Measurements from ENCODE around the gene PLCXD1.

PLCXD1 gene

GRCh38 chrX:338836-339400, 57.7 kb downstream of the PLCXD1 start:
- TF ChIP-seq USF1 (IDR thresholded peaks at IDR 0.05) (no peak), EP300 (IDR thresholded peaks at IDR 0.05; ENCODE audit: borderline replicate concordance) (no peak), CREB1 (IDR thresholded peaks at IDR 0.05; ENCODE audit: low read depth) (no peak), TAF1 (IDR thresholded peaks at IDR 0.05; ENCODE audit: low read depth) (no peak), EGR1 (IDR thresholded peaks at IDR 0.05) (no peak), TEAD4 (IDR thresholded peaks at IDR 0.05) (no peak)

GRCh38 chrX:340121-340520, 58.9 kb downstream of the PLCXD1 start:
- TF ChIP-seq REST (IDR thresholded peaks at IDR 0.05; ENCODE audit: low read depth): no peak
- no peak for TF ChIP-seq RAD21 (IDR thresholded peaks at IDR 0.05; ENCODE audit: low read depth)
- no peak for TF ChIP-seq ZBTB7A (IDR thresholded peaks at IDR 0.05; ENCODE audit: low read depth)
- no peak for TF ChIP-seq MAX (IDR thresholded peaks at IDR 0.05)
- TF ChIP-seq FOXM1 (IDR thresholded peaks at IDR 0.05; ENCODE audit: borderline replicate concordance, low read depth): no peak
- no peak for TF ChIP-seq TCF12 (IDR thresholded peaks at IDR 0.05; ENCODE audit: low read depth)
- no peak for TF ChIP-seq USF1 (IDR thresholded peaks at IDR 0.05)
- no peak for TF ChIP-seq EGR1 (IDR thresholded peaks at IDR 0.05)
- no peak for TF ChIP-seq TEAD4 (IDR thresholded peaks at IDR 0.05)
- TF ChIP-seq YY1 (IDR thresholded peaks at IDR 0.05; ENCODE audit: low read depth): no peak
- TF ChIP-seq EP300 (IDR thresholded peaks at IDR 0.05; ENCODE audit: borderline replicate concordance): no peak
- no peak for TF ChIP-seq CEBPB (IDR thresholded peaks at IDR 0.05)

GRCh38 chrX:340641-341423, 59.7 kb downstream of the PLCXD1 start:
- no peak for TF ChIP-seq TCF12 (IDR thresholded peaks at IDR 0.05; ENCODE audit: low read depth)
- no peak for TF ChIP-seq TEAD4 (IDR thresholded peaks at IDR 0.05)
- no peak for TF ChIP-seq YY1 (IDR thresholded peaks at IDR 0.05; ENCODE audit: low read depth)
- TF ChIP-seq EP300 (IDR thresholded peaks at IDR 0.05; ENCODE audit: borderline replicate concordance): no peak
- TF ChIP-seq CEBPB (IDR thresholded peaks at IDR 0.05): no peak
- no peak for TF ChIP-seq RAD21 (IDR thresholded peaks at IDR 0.05; ENCODE audit: low read depth)
- no peak for TF ChIP-seq CREB1 (IDR thresholded peaks at IDR 0.05; ENCODE audit: low read depth)
- no peak for TF ChIP-seq NFIC (IDR thresholded peaks at IDR 0.05)
- TF ChIP-seq REST (IDR thresholded peaks at IDR 0.05; ENCODE audit: low read depth): no peak
- no peak for TF ChIP-seq MAX (IDR thresholded peaks at IDR 0.05)
- TF ChIP-seq ZBTB7A (IDR thresholded peaks at IDR 0.05; ENCODE audit: low read depth): no peak
- no peak for TF ChIP-seq TAF1 (IDR thresholded peaks at IDR 0.05; ENCODE audit: low read depth)
- no peak for TF ChIP-seq FOXM1 (IDR thresholded peaks at IDR 0.05; ENCODE audit: borderline replicate concordance, low read depth)

- TF ChIP-seq YY1 (IDR thresholded peaks at IDR 0.05; ENCODE audit: low read depth): no peak
- no peak for TF ChIP-seq TAF1 (IDR thresholded peaks at IDR 0.05; ENCODE audit: low read depth)
- no peak for TF ChIP-seq RAD21 (IDR thresholded peaks at IDR 0.05; ENCODE audit: low read depth)
- no peak for TF ChIP-seq TCF12 (IDR thresholded peaks at IDR 0.05; ENCODE audit: low read depth)
- TF ChIP-seq FOXM1 (IDR thresholded peaks at IDR 0.05; ENCODE audit: borderline replicate concordance, low read depth): no peak
- no peak for TF ChIP-seq EP300 (IDR thresholded peaks at IDR 0.05; ENCODE audit: borderline replicate concordance)
- TF ChIP-seq CEBPB (IDR thresholded peaks at IDR 0.05): no peak
- no peak for TF ChIP-seq TEAD4 (IDR thresholded peaks at IDR 0.05)
- no peak for TF ChIP-seq USF1 (IDR thresholded peaks at IDR 0.05)
- TF ChIP-seq REST (IDR thresholded peaks at IDR 0.05; ENCODE audit: low read depth): no peak
- no peak for TF ChIP-seq CREB1 (IDR thresholded peaks at IDR 0.05; ENCODE audit: low read depth)
- no peak for TF ChIP-seq EGR1 (IDR thresholded peaks at IDR 0.05)
- no peak for TF ChIP-seq MAX (IDR thresholded peaks at IDR 0.05)
- TF ChIP-seq ZBTB7A (IDR thresholded peaks at IDR 0.05; ENCODE audit: low read depth): no peak
- TF ChIP-seq NFIC (IDR thresholded peaks at IDR 0.05): no peak
These were observed 60.4 kb downstream of the PLCXD1 start for GRCh38 chrX:341541-342101.
